MCF 10A (cell line): ENCODE measurements around the gene TBC1D8B. TPM values are rescaled to one million over a fixed set of nuclear protein-coding genes. Genes with fewer than 3 reads are reported as not detected.
"Not testable (repeated sequence)": the region's sequence is repeated elsewhere in the genome, so short reads cannot be mapped to it uniquely, and the experiment has no call there.

Experiments
- BruUV-seq: library from RNA; stranded (reverse); fragments of 400-500 nt; replicated peaks from 2 replicates; lab custom pipeline; 2021; lab: Mats Ljungman, UMichigan
- CTCF ChIA-PET: fragments of 300-600 bp; sonication (Branson Sonifier 250); formaldehyde crosslinking; extraction: SDS; loops from one replicate; lab custom pipeline; 2021; ENCODE audit warnings: antibody characterized with exemption, inconsistent platforms; lab: Yijun Ruan, JAX
- POLR2A ChIA-PET: fragments of 300-600, 350-650 bp; sonication (Branson Sonifier 250); formaldehyde crosslinking; extraction: SDS; loops from one replicate; lab custom pipeline; 2020; ENCODE audit warnings: antibody characterized with exemption, inconsistent platforms; lab: Yijun Ruan, JAX
- DNase-seq: peaks from one replicate; pipeline ENCODE4 v3.0.0-alpha.2; 2018; ENCODE audit not compliant: unreplicated experiment
- H3K27ac Mint-ChIP-seq: one replicate; pipeline ENCODE4 v1.8.0; 2022; ENCODE audit warnings: mild to moderate bottlenecking, low read depth, mixed read lengths; ENCODE audit not compliant: unreplicated experiment
- H3K27me3 Mint-ChIP-seq: one replicate; pipeline ENCODE4 v1.8.0; 2022; ENCODE audit warnings: mixed read lengths; ENCODE audit not compliant: insufficient read depth, unreplicated experiment
- H3K36me3 Mint-ChIP-seq: one replicate; pipeline ENCODE4 v1.8.0; 2022; ENCODE audit warnings: mild to moderate bottlenecking, moderate library complexity, mixed read lengths; ENCODE audit not compliant: insufficient read depth, unreplicated experiment
- H3K4me1 Mint-ChIP-seq: one replicate; pipeline ENCODE4 v1.8.0; 2022; ENCODE audit warnings: mixed read lengths; ENCODE audit not compliant: insufficient read depth, unreplicated experiment
- H3K4me3 Mint-ChIP-seq: one replicate; pipeline ENCODE4 v1.8.0; 2022; ENCODE audit warnings: mild to moderate bottlenecking, moderate library complexity, mixed read lengths; ENCODE audit not compliant: unreplicated experiment
- H3K9me3 Mint-ChIP-seq: one replicate; pipeline ENCODE4 v1.8.0; 2022; ENCODE audit warnings: mixed read lengths; ENCODE audit not compliant: unreplicated experiment
- CTCF ChIP-seq: fragments of 200-600 bp; IDR thresholded peaks from one replicate; pipeline ENCODE4 v1.8.0; 2022; ENCODE audit warnings: antibody characterized with exemption, mild to moderate bottlenecking; ENCODE audit not compliant: unreplicated experiment
- intact Hi-C: fragments of 100-400 bp; cut with micrococcal nuclease; formaldehyde crosslinking; loops from 2 replicates; pipeline ENCODE4 v1.14.1; 2022
- total RNA-seq: library from RNA; stranded (reverse); gene quantifications from 2 replicates; pipeline ENCODE4 v1.2.3, GENCODE V29; 2022

Gene TBC1D8B
- total RNA-seq, 1 experiment from 2014 or later = 3.3 TPM

DNA sequence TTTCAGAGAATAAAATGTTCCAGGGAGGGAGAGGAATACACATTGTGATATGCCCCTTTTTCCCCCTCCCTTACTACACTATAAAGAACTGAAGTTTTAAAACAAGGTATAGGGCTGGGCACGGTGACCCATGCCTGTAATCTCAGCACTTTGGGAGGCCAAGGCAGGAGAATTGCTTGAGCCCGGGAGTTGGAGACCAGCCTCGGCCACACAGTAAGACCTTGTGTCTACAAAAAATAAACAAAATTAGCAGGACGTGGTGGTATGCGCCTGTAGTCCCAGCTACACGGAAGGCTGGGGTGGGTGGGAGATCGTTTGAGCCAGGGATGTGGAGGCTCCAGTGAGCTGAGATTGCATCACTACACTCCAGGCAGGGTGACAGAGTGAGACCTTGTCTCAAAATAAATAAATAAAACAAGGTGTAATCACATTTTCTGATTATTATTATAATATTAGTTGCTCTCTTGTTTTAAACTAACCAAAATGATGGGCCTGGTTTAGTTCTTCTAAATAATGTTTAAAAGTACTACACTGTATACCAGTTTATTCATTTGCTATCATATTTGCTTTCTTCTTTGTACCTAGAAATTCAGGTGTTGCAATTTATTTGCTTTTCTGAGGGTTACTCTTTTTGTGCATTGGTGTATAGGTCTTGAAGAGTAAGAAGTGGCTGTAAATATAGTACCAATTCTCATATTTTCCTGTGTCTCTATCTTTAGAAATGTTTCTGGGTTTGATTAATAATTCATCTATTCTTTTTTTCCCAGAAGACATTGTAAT lies 8.8 kb downstream of the TBC1D8B start:
- H3K27ac Mint-ChIP-seq = no peak overlapping the region
- CTCF ChIA-PET = no interaction called here

GRCh38 chrX:106812930-106813329 lies 10.5 kb downstream of the TBC1D8B start:
- intact Hi-C loops, H3K4me3 Mint-ChIP-seq, H3K27ac Mint-ChIP-seq, H3K36me3 Mint-ChIP-seq, H3K4me1 Mint-ChIP-seq, BruUV-seq, H3K9me3 Mint-ChIP-seq, CTCF ChIA-PET: not testable (repeated sequence)
- POLR2A ChIA-PET = interaction anchor here (1.5 kb wide), 1 partner anchor 11 kb away, joined by 5 read pairs; the partner anchor contains the start of gene TBC1D8B
- peak; percentile 17 for DNase-seq
- peaks cover 26% of the 10 kb centered on the region for H3K27me3 Mint-ChIP-seq

More for the DNA sequence above, 8.8 kb downstream of the TBC1D8B start:
- Mint-ChIP-seq H3K9me3 (no peaks in the 10 kb centered on the region), H3K27me3 (peaks cover 27% of the 10 kb centered on the region), H3K4me1 (no peaks in the 10 kb centered on the region), H3K36me3 (no peaks in the 10 kb centered on the region), H3K4me3 (no peak overlapping the region)
- intact Hi-C loops = no loop called here
- no TSS peak for BruUV-seq
- TF ChIP-seq CTCF = no peak
- no peak for DNase-seq
- POLR2A ChIA-PET = interaction anchor here (1.5 kb wide), 1 partner anchor 9 kb away, joined by 5 read pairs; the partner anchor contains the start of gene TBC1D8B

- BruUV-seq, POLR2A ChIA-PET, H3K36me3 Mint-ChIP-seq, intact Hi-C loops, H3K27ac Mint-ChIP-seq, DNase-seq, H3K9me3 Mint-ChIP-seq, CTCF ChIA-PET, H3K4me1 Mint-ChIP-seq, H3K4me3 Mint-ChIP-seq: not testable (repeated sequence)
- peaks cover 22% of the 10 kb centered on the region for H3K27me3 Mint-ChIP-seq
Observed at GRCh38 chrX:106814093-106814492, 11.6 kb downstream of the TBC1D8B start.

DNA sequence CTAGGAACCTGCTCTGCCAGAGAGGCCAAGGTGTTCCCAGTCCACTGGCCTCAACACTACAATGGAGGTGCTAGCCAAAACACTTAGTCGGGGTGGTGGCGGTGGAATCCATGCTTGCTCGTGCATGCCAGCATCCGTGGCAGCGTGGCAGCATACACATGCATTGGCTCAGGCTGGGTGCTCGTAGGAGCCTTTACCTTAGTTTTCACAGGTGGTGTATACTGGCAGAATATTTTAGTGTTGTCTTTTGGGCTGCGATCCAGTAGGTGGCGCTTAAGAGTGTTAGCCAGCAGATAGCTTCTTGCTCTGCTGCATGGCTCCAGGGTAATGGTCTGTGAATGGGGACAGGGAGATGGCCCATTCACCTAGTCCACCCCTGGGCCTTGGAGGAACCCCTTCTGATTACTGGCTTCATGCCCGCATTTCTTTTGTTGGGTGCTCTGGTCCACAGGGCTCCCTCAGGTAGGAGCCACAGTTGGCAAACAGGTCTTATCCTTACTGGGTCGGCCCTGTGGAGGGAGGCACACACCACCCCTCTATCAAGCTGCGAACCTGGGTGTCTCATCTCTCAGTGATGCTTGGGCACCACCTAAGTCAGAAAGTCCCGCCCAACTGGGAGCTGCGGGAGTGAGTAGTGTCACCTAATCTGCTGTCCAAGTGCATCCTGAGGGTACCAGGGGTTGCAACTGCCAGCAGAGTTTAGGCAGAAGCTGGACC lies 60.7 kb downstream of the TBC1D8B start:
- intact Hi-C loops = no loop called here
- Mint-ChIP-seq H3K4me1 (peaks cover 6% of the 10 kb centered on the region), H3K4me3 (no peak overlapping the region), H3K36me3 (no peaks in the 10 kb centered on the region), H3K27ac (no peak overlapping the region), H3K27me3 (peaks cover 38% of the 10 kb centered on the region), H3K9me3 (peaks cover 15% of the 10 kb centered on the region)
- CTCF ChIA-PET = interaction anchor here (0.6 to 2.6 kb wide), 6 partner anchors 10 to 856 kb away, joined by 3 to 9 read pairs (median 3); no protein-coding TSS in a partner anchor
- no TSS peak for BruUV-seq
- DNase-seq = peak; percentile 46
- POLR2A ChIA-PET = no interaction called here
- peak; percentile 37 for TF ChIP-seq CTCF
